22Rv1 (cell line): Measurements from ENCODE around the gene HNRNPH2.

Experiments used
- H3K27ac ChIP-seq: fragments of 450-650 bp; 2 replicates; pipeline ENCODE4 v1.5.1; 2017
- ZFX ChIP-seq: fragments of 450-650 bp; IDR thresholded peaks from 2 replicates; pipeline ENCODE4 v1.6.1; 2017; ENCODE audit warnings: antibody characterized with exemption, borderline replicate concordance
- TF ChIP-seq, protein P1 (sequence below): fragments of 450-650 bp; IDR thresholded peaks from 2 replicates; pipeline ENCODE4 v1.5.1; 2017; ENCODE audit warnings: mild to moderate bottlenecking

Gene HNRNPH2

DNA sequence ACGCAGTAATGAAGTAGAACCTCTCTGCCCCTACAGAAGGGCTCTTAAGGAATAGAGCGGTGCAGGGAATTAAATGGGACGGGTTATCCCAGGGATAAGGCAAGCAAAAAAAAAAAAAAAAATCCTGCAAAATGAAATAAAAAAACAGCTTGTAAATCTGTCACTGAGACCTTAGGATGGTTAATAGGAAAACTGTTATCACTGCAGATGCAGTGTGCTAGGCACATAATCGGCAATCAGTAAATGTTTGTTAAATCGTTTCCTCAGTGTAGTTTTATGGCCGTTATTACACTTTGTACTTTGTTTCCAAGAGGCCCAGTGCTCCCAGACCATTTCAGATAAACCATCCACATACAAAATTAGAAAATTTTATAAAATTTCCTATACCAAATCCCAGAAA is 1.0 kb downstream of the HNRNPH2 start:
- H3K27ac ChIP-seq, result no peak overlapping the region
- no peak for TF ChIP-seq ZFX

DNA sequence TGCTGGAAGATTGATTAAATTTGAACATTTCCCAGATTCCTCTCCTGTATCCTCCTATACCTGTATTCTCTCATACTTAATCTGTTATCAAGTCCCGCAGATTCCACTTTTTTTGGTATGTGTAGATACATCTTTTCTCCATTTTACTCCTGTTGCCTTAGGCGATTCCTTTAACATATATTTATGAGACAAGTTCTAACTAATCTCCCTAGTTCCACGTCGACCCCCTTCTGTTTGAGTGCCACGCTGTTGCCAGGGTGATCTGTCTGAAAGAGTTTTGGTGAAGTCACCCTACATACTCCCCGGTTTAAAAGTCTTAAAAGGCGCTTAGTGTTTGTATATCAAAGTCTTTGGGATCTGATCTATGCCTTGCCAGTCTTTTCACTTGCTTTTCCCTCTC is 2.4 kb downstream of the HNRNPH2 start:
- no peak overlapping the region for H3K27ac ChIP-seq
- TF ChIP-seq, protein P1, sequence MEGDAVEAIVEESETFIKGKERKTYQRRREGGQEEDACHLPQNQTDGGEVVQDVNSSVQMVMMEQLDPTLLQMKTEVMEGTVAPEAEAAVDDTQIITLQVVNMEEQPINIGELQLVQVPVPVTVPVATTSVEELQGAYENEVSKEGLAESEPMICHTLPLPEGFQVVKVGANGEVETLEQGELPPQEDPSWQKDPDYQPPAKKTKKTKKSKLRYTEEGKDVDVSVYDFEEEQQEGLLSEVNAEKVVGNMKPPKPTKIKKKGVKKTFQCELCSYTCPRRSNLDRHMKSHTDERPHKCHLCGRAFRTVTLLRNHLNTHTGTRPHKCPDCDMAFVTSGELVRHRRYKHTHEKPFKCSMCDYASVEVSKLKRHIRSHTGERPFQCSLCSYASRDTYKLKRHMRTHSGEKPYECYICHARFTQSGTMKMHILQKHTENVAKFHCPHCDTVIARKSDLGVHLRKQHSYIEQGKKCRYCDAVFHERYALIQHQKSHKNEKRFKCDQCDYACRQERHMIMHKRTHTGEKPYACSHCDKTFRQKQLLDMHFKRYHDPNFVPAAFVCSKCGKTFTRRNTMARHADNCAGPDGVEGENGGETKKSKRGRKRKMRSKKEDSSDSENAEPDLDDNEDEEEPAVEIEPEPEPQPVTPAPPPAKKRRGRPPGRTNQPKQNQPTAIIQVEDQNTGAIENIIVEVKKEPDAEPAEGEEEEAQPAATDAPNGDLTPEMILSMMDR, result no peak
- TF ChIP-seq ZFX, result no peak

DNA sequence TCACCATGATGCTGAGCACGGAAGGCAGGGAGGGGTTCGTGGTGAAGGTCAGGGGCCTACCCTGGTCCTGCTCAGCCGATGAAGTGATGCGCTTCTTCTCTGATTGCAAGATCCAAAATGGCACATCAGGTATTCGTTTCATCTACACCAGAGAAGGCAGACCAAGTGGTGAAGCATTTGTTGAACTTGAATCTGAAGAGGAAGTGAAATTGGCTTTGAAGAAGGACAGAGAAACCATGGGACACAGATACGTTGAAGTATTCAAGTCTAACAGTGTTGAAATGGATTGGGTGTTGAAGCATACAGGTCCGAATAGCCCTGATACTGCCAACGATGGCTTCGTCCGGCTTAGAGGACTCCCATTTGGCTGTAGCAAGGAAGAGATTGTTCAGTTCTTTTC is 4.0 kb downstream of the HNRNPH2 start:
- H3K27ac ChIP-seq, result no peak overlapping the region
- TF ChIP-seq ZFX, result no peak

DNA sequence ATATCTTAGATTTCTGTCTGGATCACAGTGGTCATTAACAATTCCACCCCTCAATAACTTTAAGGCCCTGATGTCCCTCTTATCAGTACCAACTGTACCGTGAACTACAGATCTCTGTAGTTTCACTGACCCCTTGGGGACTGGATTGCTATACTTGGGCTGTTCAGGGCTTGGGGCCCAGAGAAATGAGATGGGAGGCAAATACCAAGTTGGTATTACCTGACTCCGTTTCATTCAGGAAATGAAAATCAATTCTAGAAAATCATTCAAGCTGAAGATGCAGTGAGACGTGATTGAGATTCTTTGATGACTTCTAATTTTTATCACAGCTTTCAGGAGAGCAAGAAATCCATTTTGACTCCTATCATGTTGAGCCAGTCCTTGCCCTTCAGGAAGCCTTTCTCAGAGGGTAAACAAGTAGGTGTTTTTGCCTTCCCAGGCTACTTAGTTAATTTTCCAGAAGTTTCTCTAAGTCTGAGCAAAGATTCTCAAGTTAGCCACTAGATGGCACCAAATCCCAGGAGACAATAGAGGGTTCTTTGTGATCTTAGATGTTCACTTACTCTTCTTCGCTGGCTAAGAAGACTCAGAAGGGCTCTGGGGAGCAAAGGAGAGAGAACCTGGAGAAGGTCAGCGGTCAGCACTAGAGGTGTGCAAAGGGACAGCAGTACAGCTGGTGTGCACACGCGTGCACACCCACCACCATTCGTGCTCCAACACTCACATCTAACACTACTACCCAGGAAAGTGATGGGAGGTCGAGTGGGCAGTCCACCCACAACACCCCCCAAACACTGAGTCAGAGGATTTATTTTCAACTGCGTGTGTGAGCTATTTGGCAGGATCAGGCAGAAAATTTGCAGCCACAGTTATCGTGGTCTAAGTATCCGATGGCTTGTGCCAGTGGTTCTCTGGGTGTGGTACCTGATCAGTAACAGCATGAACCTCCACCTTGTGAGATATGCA is 7.4 kb downstream of the HNRNPH2 start:
- TF ChIP-seq, protein P1, result peak; percentile 68
- no peak for TF ChIP-seq ZFX
- H3K27ac ChIP-seq, result peak overlapping the region; percentile 10; the same call in 1 of the 2 replicates

DNA sequence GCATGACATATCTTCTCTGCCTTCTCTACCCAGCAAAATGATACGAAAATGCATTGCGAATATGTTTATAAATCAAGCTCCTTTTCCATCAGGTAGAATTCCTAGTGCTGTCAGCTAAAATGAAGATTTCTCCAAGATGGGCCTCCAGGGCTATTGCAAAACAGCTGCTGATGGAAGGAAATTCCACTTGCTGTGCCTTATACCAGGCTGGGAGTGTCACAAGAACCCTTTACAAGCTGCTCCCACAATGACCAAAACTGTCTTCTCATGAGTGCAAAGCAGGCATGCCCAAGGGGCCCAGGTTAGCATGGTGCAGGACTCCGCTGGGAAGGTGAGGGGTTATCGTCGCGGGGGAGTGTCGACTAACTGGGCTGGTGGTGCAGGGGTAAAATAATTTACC is 8.7 kb downstream of the HNRNPH2 start:
- TF ChIP-seq ZFX, result no peak
- TF ChIP-seq, protein P1, result no peak
- H3K27ac ChIP-seq, result no peak overlapping the region

DNA sequence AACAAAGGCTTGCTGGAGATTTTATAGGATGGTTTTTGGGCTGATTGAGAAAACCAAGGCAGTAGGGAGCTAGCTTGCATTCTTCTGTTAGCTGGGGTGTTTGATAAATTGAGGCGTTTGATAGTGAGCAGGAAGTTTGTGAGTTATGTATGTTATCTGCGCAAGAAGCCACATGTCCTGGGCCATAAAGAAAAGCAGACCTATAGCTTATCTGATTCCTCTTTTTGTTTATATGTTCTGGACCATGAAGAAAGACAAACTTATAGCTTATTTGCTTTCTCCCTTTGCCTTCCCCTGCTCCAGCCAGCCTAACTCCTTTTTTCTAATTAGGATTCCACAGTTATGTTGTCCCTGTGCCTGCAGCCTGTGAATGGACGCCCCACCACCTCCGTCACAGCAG is 9.2 kb downstream of the HNRNPH2 start:
- no peak for TF ChIP-seq ZFX
- TF ChIP-seq, protein P1, result no peak
- no peak overlapping the region for H3K27ac ChIP-seq

DNA sequence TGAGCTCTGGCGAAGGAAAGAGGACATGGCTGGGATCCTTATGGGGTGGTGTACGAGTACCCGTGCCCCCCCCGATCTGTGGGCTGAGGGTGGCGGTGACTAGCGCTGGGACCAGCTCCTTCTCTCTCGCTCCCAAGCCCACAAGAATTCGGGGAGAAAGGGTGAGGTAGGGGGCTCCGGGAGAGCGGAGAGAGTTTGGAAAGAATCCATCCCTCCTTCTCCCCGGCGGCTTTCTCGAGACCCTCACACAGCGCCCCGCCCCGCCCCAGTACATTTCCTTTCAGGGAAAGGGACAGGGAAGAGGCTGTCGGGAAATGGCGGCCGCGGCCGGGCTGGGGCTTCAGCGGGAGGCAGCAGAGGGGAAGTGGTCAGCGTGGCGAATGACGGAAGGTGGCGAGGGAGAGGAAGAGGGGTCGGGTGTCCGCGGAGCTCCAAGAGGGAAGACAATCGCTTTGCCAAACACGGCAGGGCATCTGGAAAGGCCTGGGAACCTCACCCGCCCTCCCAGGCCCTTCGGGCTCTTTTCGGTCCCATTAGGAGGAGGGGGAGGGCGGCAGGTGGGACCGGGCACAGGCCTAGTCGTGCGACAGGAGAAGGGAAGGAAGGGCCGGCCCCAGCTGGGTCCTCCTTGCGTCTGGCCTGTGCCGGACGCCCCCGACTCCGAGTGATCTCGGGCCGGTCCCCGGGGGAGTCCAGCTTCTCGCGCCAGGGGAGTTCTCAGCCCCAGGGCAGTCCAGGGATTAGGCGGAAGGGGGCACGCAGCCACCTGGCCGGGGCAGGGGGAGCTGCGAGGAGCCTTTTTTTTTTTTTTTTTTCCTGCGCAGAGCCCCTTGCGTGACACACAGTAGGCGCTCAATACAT is 10.2 kb downstream of the HNRNPH2 start:
- H3K27ac ChIP-seq, result no peak overlapping the region
- TF ChIP-seq ZFX, result no peak
- TF ChIP-seq, protein P1, result no peak

DNA sequence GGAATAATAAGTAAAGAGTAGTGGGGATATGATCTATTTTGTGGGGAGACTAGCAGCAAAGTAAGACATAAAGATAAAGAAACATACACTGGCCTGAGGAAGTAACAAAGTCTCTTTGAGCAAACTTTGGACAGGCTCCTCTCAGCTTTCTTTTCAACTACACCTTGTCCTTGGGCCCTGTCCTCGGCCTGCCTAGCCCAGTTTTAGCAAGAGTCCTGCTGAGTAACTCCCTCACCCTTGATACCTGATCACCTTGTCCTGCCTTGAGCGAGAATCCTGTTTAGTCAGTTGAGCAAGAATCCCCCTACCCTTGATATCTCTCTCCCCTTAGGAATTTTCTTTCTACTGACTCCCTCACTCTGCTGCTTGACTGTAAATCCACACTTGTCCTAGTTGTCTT is 11.5 kb downstream of the HNRNPH2 start:
- H3K27ac ChIP-seq, result no peak overlapping the region
- TF ChIP-seq, protein P1, result no peak
- no peak for TF ChIP-seq ZFX
